ENCODE results near the gene MYO1E.

Gene MYO1E

DNA sequence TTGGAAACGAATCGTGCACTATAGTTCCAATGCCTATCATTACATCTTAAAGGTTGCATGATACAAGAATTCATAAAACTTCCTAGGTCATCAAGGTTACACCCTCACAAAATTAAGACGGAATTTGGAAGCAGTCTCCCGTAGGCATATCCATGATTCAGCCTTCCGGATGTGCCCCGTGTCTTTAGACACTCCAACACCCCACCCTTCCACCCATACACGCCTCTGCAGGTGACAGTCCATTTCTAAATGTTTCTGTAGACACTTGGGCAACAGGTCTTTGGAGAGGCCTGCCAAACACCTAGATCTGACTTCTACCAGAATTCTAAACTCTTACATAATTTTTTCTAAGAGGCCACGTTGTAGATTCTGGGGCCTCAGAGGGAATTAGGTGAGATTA lies 116.2 kb downstream of the MYO1E start:
- DNase-seq = no peak

DNA sequence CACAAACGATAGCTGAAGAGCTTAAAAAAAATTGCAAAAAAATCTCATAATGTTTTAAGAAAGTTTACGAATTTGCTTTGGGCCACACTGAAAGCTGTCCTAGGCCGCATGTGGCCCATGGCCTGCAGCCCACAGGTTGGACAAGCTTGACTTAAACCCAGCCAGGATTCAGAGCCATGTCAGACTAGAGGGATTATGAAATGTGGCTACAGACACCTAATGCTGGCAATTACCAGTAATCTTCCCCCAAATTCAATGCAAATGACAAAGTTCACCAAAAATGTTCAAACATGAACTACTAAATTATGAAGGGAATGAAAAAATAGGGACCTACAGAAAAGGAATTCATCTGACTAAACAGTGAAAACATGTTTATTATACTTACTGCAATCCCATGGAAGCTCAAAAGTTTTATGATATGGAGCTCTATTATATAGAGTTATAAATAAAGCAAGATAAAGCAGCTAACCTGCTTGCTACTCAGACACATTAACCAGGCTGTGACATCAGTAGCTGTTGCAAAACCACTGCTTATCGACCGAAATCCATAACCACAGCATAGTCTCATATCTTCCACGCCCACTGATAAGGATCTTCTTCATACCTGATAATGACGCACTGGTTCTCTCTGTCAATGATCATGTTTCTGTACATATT lies 116.9 kb downstream of the MYO1E start:
- DNase-seq = no peak

DNA sequence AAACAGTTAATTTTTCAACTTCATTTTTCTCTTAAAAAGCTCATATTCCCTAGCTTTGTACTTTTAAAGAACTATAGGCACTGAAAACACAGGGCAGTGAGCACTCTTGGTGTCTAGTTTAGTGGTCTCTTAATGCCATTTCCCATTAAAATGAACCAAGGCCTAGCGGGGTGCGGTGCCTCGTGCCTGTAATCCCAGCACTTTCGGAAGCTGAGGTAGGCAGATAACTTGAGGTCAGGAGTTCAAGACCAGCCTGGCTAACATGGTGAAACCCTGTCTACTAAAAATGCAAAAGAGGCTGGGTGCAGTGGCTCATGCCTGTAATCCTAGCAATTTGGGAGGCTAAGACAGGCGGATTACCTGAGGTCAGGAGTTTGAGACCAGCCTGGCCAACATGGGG lies 120.5 kb downstream of the MYO1E start:
- no peak for DNase-seq

DNA sequence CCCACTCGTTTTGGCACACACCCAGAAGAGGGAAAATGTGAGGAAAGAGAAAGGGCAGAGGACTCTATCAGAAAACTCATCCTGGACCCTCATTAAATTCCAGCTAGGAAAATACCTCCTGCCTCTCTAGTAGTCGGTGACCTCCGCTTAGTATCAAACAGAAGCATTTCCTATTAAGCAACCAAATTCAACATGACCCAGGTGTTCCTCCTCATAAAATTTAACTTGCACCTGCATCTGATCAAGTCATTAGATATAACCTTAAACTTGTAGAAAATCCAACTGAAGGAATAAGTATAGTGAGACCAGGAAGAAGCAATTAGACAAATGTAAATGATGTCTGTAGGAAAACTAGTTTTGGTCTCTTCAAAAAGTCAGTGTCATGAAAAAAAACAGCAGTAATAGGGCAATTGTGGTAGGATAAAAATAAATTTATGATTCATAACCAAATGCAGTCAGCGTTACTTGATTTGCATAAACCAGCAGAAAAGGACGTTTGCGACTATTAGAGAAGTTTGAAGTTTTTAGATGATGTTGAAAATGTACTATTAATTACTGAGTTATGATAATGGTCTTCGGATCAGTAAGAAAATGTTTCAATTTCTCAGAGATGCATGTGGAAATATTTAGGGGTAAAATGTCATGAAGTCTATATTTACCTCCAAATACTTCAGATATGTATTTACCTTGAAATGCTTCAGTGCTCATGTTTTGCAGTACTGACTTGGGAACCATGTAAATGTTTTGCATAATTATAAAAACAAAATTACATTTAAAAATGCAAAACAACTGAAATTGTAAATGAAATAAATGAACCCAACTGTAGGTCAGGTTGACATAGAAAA lies 121.4 kb downstream of the MYO1E start:
- no peak for DNase-seq

DNA sequence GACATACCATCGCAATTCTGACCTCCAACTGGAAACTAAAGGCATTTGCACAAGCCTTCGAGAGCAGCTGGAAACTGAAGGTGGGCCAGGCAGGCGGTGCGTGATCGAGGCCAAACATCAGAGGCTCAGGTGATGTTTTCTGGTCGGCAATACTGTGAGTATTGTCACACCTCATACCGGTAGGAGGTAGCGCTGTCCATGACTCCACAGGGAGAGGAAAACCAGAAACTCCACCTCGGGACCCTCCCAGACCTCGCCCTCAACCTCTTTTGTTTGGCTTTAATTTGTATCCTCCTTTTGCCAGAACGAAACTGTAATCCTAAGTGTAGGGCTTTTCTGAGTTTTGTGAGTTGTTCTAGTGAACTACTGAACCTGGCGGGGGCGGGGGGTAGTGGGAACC lies 122.4 kb downstream of the MYO1E start:
- no peak for DNase-seq

DNA sequence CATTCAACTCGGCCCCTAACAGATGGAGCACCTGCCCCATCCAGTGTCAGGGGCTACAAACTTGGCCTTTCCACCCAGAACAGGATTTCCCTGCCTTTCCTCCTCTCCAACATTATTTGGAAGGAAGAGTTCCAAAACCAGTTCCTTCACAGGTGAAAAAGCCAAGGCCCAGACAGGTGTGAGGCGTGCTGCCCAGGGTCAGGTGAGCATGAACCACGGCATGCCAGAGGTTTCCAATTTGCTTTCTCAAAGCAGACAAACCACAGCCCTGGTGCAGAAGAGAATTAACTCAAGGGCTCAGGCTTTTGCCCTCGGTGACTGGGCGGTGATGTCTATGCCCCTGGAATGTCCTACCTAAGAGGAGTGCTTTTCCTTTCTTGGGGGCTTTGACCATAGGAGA lies 122.9 kb downstream of the MYO1E start:
- no peak for DNase-seq

DNA sequence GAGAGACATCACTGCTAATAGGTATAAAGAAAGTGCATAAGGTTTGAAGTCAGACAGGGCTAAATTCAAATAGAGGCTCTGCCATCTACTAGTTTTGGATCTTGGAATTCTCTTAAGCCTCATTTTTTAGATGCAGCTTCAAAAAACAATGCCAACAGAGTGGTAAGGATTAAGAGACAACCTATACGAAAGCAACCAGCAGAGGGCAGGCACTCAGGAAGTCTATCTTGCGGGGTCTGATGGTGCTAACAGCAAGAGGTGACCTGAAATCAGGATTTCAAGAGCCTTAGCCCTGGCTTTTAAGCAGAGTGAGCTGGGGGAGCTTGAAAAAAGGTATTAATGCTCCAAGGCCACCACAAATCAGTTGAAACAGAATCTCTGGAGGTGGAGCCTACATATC lies 125.3 kb downstream of the MYO1E start:
- DNase-seq = peak; percentile 16

DNA sequence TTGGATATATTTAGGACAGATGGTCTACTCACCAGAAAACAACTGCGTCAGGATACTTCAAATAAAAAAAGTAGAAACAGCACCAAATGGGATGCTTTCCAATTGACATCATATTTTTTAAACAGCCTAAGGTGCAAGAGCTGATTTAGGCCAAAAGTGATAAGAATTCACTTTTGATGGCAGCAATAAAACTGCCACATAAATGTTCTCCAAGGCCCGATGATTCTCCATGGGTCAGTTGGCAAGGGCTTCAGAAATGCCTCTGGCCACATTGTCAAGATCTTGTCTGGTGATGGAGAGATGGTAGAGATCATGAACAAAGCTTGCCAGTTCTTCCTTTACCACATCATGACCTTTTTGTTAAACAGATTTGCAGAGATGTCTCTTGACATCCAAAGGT lies 127.1 kb downstream of the MYO1E start:
- DNase-seq = no peak

DNA sequence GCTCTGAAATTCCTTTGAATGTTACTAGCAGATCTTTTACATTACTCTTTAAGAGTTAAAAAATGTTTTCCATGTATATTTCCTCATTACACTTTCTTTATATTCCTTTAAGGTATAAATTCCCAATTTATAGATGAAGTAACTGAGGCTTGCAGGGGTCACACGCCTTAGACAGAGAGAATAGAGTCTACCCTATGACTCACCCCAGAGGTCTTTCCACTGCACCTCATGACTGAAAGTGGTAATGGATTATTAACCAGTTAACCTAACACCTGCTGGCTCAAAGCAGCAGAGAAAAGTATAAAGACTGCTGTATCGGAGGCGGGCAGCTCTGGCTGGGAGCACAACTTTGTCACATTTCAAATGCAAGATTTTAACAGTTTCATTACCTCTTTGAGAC lies 128.3 kb downstream of the MYO1E start:
- no peak for DNase-seq

DNA sequence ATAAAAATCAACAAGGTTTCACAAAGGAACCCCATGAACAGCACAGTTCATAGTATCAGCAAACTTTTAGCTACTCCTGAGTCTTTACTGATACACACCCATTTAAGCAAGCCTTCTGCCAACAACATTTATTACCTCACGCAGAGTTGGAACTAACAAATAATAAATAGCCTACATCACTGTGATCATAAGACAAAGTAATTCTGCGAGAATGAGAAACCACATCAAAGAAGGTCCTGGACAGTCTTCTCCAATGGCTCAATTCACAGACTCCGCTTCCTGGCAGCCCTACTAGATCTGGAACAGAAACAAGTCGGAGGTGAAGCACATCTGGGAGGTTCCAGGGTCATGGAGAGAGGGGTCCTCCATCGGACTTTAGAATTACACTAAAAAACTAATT lies 129.0 kb downstream of the MYO1E start:
- no peak for DNase-seq

DNA sequence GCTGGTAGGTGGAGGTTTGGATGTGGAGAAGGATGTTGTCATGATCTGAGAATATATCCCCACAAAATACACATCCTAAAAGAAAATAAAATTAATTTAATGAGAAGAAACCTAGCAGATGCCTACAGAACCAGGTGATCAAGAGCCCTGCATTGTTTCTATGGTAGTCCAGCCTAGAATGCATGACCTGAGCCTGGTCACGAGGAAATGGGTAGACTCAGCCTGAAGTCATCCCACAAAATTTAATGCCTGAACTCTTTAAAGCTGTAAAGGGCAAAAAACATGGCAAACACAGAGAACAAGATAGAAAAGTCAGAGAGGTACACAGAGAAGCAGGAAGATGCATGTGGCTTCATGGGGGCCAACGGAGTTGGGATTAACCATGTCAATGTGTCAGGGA lies 130.0 kb downstream of the MYO1E start:
- DNase-seq = no peak

DNA sequence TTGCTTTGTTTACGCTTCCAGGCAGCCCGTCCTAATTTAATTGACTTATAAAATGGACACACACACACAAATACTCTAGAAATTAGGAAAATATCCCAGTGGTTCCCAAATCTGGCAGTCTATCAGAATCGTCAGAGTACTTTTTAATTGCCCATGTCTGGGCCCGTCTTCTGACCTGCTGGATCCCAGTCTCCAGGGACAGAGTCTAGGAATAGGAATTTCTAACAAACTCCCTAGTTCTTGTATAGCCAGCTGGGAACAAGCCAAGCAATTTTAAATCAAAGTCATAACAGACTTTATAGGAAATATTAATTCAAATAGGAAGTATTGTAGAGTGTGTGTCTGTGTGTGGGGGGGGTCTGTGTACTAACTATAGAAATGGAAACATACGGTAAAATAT lies 132.6 kb downstream of the MYO1E start:
- DNase-seq = no peak

DNA sequence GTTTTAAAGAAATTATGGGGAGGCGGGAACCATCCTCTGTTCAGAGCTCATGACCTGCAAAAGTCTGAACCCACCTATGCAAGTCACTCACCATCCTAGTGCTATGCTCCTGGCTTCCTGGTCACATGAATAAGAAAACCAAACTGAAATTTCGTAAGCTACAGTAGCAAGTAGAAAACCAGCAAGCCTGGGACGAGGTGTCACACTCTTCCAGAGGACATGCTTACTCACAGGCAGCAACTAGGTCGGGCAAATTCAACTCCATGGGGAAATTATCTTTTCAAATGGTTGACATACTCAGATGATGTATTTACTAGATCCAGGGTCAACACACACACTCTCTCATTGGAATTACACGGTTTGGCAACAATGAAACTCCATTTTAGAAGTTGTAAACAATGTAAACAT lies 134.7 kb downstream of the MYO1E start:
- no peak for DNase-seq

DNA sequence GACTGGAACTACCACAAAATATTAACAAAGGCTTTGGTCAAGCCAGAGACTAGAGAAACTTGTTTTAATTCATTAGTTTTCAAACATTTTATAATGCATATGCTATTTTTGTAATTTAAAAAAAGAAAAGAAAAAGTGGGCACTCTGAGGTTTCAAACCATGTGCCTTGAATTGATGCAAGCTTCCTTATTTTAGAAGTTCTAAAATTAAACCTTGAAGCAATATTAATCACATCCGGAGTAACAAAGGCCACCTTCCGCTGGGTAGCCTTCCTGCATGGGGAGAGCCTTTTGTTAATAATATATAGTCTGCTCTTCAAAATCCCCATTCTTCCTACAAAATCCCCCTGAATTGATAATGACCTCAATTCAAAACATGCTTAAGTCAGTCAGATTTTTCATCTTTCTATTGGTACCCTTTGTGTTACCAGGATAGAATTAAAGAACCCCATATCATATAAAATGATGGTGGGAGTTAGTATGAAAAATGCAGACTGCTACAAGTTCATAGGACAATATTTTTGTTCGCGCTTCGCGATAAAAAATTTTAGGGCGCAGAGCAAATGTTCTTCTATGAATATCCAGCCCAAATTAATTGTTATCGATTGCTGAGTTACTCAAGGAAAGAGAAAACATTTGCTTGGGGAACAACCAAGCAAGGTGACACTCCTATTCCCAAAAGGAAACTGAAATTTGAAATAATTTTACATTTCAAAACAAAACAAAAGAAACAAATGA lies 135.4 kb downstream of the MYO1E start:
- no peak for DNase-seq

DNA sequence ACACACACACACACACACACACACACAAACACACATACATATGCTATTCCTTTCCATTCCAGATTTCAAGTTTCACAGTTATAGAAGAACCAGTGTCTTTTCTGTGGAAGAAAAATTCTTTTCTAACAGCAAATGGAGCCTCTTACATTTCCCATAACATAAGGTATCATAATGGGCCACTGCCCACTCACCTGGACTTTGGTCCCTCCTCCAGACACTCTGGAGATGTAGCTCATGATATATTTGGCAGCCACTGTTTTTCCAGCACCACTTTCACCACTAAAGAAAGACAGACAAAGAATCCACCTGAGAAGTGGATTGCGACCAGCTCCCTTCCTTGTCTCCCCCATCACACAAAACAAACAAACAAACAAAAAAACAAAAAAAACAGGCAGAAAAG lies 136.3 kb downstream of the MYO1E start:
- DNase-seq = no peak

DNA sequence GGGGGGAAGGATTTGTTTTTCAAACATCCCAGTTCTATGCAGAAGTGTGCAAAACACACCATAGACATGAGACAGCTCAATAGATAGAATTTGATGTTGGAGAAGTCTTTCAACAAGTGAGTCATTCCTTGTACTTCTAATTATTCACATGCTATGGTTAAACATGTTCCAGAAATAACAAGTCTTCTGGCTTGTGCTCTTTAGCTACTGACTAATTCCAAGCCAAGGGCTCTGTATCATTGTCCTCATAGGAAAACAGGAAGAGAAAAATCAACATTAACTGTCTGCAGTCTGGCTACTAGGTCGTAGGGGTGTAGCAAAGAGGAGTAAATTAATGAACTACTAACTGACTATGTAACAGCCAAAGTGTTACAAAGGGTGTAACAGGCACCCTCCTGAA lies 140.2 kb downstream of the MYO1E start:
- no peak for DNase-seq

DNA sequence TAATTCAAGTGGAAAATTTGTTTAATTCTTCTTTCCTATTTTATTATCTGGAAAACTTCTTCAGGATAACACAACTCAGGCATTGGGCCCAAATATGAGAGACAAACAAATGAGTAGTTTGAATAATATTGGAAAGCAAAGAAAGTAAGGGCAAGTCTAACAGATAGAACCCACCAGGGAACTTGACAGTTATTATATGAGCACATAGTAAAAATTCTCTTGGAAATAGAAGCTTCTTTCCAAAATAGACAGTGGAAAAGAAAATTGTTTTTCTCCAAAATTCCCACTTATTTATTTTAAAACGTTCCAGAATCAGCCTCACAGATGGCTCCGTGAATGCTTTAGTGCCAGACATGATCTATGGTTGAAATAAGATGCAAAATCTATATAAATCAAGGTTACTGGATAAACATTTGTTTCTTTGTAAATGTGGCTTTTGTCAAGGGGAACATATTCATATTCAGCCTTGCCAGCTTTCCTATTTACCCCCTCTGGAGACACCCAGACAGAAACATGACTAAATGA lies 142.1 kb downstream of the MYO1E start:
- no peak for DNase-seq

DNA sequence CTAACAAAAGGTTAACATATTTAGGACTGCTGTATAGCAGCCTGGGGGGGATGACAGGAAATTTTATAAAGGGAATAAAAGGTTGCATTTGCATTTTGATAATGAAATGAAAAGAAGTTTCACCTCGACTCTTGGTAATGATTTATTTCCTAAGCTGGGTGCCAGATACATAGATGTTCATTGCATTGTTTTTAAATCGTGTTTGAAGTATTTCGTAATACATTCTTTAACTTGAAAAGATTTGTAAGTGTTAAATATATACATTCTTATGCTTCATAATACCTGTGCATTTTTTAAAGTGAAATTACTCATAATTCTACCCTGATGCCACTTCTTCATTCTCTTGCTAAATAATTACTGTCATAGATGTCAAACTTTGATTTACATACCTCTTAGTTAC lies 143.2 kb downstream of the MYO1E start:
- DNase-seq = no peak

DNA sequence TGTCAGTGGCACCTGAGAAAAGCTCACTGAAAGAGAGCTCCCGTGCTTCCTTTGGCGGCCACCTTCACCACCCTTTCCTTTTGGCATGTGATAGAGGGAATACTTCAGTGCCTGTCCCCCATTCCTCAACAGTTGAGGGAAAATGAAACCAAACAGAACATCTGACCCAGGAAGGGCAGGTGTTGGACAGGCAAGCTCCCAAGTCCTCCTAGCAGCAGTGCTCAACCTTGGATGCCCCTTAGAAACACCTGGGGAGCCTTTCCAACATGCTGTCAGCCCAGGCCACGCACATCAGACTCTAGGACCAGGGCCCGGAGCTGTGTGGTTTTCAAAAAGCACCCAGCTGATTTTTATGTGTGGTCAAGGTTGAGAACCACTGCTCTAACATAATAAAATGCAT lies 143.7 kb downstream of the MYO1E start:
- no peak for DNase-seq

DNA sequence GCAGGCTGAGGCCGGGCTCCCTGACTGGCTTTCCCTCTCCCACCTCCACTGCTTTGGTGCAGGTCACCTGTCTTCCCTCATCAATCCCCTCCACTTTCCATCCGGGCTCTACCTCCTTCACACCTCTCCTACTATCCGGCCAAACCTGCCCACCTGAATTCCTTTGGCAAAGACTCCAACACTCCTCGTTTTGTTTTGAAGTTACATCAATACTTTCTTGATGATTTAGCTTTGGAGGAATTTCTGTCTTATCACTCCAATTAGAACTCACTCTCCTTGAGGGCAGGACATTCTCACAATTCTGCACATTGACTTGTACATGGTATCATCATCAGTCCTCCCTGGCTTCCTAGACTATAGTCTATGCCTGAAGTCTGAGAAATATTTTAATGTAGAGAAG lies 145.7 kb downstream of the MYO1E start:
- no peak for DNase-seq

DNA sequence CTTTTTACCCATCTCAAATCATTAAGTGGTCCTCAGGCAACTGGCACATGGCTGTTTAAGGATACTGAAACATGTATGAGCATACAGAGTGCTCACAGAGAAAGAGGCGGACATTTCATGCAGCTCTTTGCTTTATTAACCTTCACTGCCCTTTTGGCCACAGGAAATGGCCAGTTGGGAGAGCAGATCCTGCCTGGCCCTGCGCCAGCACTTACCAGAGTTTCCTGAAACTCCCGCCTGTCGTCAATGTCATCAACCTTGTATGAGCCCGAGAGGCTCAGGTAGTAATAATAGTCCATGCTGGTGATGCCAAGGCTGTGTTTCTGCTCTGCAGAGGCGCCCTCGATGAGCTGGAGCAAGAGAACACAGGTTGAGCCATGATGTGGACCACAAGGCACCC lies 148.2 kb downstream of the MYO1E start:
- no peak for DNase-seq

DNA sequence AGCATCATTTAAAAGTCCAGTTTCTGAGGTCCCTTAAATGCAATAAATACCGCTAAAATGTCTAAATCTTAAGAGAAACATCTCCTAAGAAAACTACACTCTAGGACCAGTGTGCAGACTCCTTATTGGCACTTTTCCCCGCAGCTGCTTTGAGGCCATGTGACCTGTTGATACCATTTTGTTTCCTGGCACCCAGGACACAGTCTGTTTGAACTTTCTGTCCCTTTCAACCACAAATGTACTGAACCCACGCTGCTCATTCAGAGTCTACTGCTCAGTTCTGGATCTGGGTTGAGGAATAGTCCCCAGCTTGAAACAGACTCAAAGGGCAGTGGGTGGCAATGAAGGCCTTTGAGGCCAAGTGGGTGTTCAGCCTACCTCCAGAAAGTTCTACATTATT lies 148.9 kb downstream of the MYO1E start:
- no peak for DNase-seq

DNA sequence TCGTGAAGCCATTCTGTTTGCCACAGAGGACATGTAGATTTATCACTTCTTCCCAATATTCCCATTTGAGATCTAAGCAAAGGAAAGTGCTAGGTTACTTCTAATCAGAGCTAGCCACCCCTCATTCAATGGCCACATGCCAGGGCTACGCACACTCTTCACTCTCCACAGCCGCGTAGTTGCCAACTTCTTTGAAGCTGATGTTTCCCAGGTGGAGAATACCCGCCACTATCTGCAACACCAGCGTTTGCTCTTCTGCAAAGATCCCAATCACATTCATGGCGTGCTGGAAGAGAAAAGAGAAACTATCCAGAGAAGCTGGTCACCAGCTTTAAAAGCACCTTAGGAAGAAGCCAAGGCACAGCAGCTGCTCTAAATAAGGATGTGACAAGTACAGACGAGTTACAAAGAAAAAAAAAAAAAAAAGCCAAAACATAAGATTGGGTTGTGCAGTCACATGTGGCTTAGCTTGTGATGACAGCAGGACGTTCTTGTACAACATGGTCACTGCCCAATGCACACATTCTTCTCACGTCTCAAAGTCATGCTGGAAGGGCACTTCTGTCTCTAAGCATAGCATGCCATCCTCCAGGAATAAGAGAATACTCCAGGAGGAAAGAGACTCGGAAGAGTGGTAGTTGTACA lies 149.6 kb downstream of the MYO1E start:
- no peak for DNase-seq

Measured in effector CD4-positive, alpha-beta T cell (primary cell).